HCT116 (cell line): ENCODE results near the gene PLSCR4. TPM values are rescaled to one million over a fixed set of nuclear protein-coding genes. Genes with fewer than 3 reads are reported as not detected.

Experiments
- ATAC-seq: fragments of 200-7000 bp; cut with Tn5 transposase; 2 replicates; pipeline ENCODE4 v1.9.1; 2020; ENCODE audit warnings: mild to moderate bottlenecking, moderate library complexity
- BruUV-seq: library from RNA; stranded (reverse); fragments of 400-500 nt; replicated peaks from 2 replicates; lab custom pipeline; 2021; lab: Mats Ljungman, UMichigan
- CTCF ChIA-PET: fragments of 300-600 bp; sonication (Branson Sonifier 250); formaldehyde crosslinking; loops from one replicate; lab custom pipeline; 2021; ENCODE audit warnings: antibody characterized with exemption; lab: Charles Lee
- POLR2A ChIA-PET: fragments of 300-600, 350-600 bp; sonication (Branson Sonifier 250); formaldehyde crosslinking; loops from one replicate; lab custom pipeline; 2021; ENCODE audit warnings: antibody characterized with exemption; lab: Charles Lee
- RAD21 ChIA-PET, 2 experiments: fragments of 300-600 bp; sonication (Branson Sonifier 250); formaldehyde crosslinking; loops; one replicate each; lab custom pipeline; 2023; ENCODE audit warnings: low total read pairs in 2 of 2; ENCODE audit not compliant: uncharacterized antibody in 2 of 2, unreplicated experiment in 2 of 2, low non-redundant PET in 1 of 2; lab: Charles Lee
- DNase-seq: peaks from one replicate; pipeline ENCODE4 v3.0.0-alpha.2; 2010; ENCODE audit warnings: low read depth, low spot score
- H2AFZ ChIP-seq: fragments of 200-600 bp; shearing (Covaris generic), sonication (generic); 2 replicates; pipeline ENCODE4 v1.6.1; 2017; ENCODE audit warnings: low read depth, mixed run types, mixed read lengths, antibody characterized with exemption, low read length; ENCODE audit not compliant: poor library complexity, severe bottlenecking
- H3K27ac ChIP-seq: 2 replicates; pipeline ENCODE4 v1.5.1; 2012; ENCODE audit warnings: low read depth, low read length
- H3K27me3 ChIP-seq: fragments of 200-600 bp; sonication (generic); 2 replicates; pipeline ENCODE4 v1.6.1; 2016; ENCODE audit warnings: mixed run types, low read length, mixed read lengths; ENCODE audit not compliant: insufficient read depth
- H3K36me3 ChIP-seq, 2 experiments: fragments of 200-500 bp in 1 of 2; fragments of 200-600 bp in 1 of 2; sonication (Bioruptor generic) in 1 of 2; sonication (generic) in 1 of 2; 2 replicates each; pipeline versions ENCODE4 v1.5.1 to v1.6.1; 2014 to 2016; ENCODE audit warnings: low read length in 2 of 2, inconsistent platforms in 1 of 2, mixed read lengths in 1 of 2, mixed run types in 1 of 2; ENCODE audit not compliant: insufficient read depth in 2 of 2, control insufficient read depth in 1 of 2
- H3K4me1 ChIP-seq, 2 experiments: fragments of 200-600 bp in 1 of 2; sonication (generic) in 1 of 2; 2 replicates each; pipeline versions ENCODE4 v1.5.1 to v1.6.1; 2012 to 2017; ENCODE audit warnings: low read length in 2 of 2, inconsistent platforms in 1 of 2, mild to moderate bottlenecking in 1 of 2, mixed read lengths in 1 of 2, mixed run types in 1 of 2, moderate library complexity in 1 of 2; ENCODE audit not compliant: insufficient read depth in 2 of 2, control insufficient read depth in 1 of 2
- H3K4me2 ChIP-seq: fragments of 200-600 bp; sonication (generic); 2 replicates; pipeline ENCODE4 v1.6.1; 2017; ENCODE audit warnings: mixed run types, low read length, mixed read lengths
- H3K4me3 ChIP-seq, 2 experiments: fragments of 200-600 bp in 1 of 2; sonication (generic) in 1 of 2; replicated peaks in 1 of 2; 2 replicates each; pipeline ENCODE4 v1.5.1; 2011 to 2016; ENCODE audit warnings: low read length in 2 of 2, control low read depth in 1 of 2, low read depth in 1 of 2, mild to moderate bottlenecking in 1 of 2, mixed read lengths in 1 of 2, mixed run types in 1 of 2
- H3K79me2 ChIP-seq: fragments of 200-600 bp; sonication (generic); 2 replicates; pipeline ENCODE4 v1.6.1; 2017; ENCODE audit warnings: mild to moderate bottlenecking, mixed run types, low read length, moderate library complexity, mixed read lengths; ENCODE audit not compliant: insufficient read depth
- H3K9ac ChIP-seq: fragments of 200-600 bp; sonication (generic); 2 replicates; pipeline ENCODE4 v1.6.1; 2016; ENCODE audit warnings: low read length, mixed read lengths
- H3K9me2 ChIP-seq: fragments of 200-600 bp; sonication (generic), shearing (Covaris generic); 2 replicates; pipeline ENCODE4 v1.6.1; 2017; ENCODE audit warnings: mixed run types, mild to moderate bottlenecking, moderate library complexity; ENCODE audit not compliant: insufficient read depth
- H3K9me3 ChIP-seq, 2 experiments: fragments of 200-500 bp in 1 of 2; fragments of 200-600 bp in 1 of 2; sonication (Bioruptor generic) in 1 of 2; sonication (generic) in 1 of 2; 2 replicates each; pipeline ENCODE4 v1.6.1; 2014 to 2017; ENCODE audit warnings: low read length in 2 of 2, mixed read lengths in 2 of 2, inconsistent platforms in 1 of 2, low read depth in 1 of 2, mild to moderate bottlenecking in 1 of 2, mixed run types in 1 of 2, moderate library complexity in 1 of 2; ENCODE audit not compliant: control insufficient read depth in 1 of 2, insufficient read depth in 1 of 2
- H4K20me1 ChIP-seq: fragments of 200-600 bp; sonication (generic), shearing (Covaris generic); 2 replicates; pipeline ENCODE4 v1.6.1; 2017; ENCODE audit warnings: mixed run types, mild to moderate bottlenecking, moderate library complexity; ENCODE audit not compliant: insufficient read depth
- ELF1 ChIP-seq: IDR thresholded peaks from 2 replicates; pipeline ENCODE4 v1.6.1; 2012; ENCODE audit warnings: low read depth, borderline replicate concordance
- POLR2A ChIP-seq: IDR thresholded peaks from 2 replicates; pipeline ENCODE4 v1.7.0; 2011; ENCODE audit warnings: borderline replicate concordance; ENCODE audit not compliant: insufficient read depth, insufficient read length; ENCODE audit errors: extremely low read depth
- RAD21 ChIP-seq: IDR thresholded peaks from 2 replicates; pipeline ENCODE4 v1.6.1; 2012; ENCODE audit warnings: low read depth, mild to moderate bottlenecking
- ZNF274 ChIP-seq: fragments of 200-500 bp; sonication (Bioruptor generic); IDR thresholded peaks from 2 replicates; pipeline ENCODE4 v1.6.1; 2014; ENCODE audit warnings: mild to moderate bottlenecking, low read depth, low read length, inconsistent platforms
- intact Hi-C: fragments of 100-400 bp; cut with micrococcal nuclease; formaldehyde crosslinking; loops from 2 replicates; pipeline ENCODE4 v1.10.0; 2022
- total RNA-seq: library from RNA; stranded (reverse); gene quantifications from one replicate; pipeline ENCODE4 v1.2.1, GENCODE V29; 2021; ENCODE audit not compliant: unreplicated experiment
- TF ChIP-seq, protein P1 (sequence below), 3 experiments: fragments of 200-600 bp in 1 of 3; sonication (generic) in 1 of 3; IDR thresholded peaks in 2 of 3; conservative IDR thresholded peaks in 1 of 3; 2 replicates each; pipeline ENCODE4 v1.5.1; 2012 to 2017; ENCODE audit warnings: low read depth in 2 of 3, low read length in 2 of 3, antibody characterized with exemption in 1 of 3, borderline replicate concordance in 1 of 3, control low read depth in 1 of 3, mild to moderate bottlenecking in 1 of 3, mixed read lengths in 1 of 3, mixed run types in 1 of 3, moderate library complexity in 1 of 3; ENCODE audit not compliant: insufficient read depth in 1 of 3
- TF ChIP-seq, protein P2 (sequence below): IDR thresholded peaks from 2 replicates; pipeline ENCODE4 v1.6.1; 2011; ENCODE audit warnings: mild to moderate bottlenecking, low read length, moderate library complexity; ENCODE audit not compliant: insufficient replicate concordance; ENCODE audit errors: extremely low read depth
- TF ChIP-seq, protein P3 (sequence below): IDR thresholded peaks from 2 replicates; pipeline ENCODE4 v1.6.1; 2012
- TF ChIP-seq, protein P4 (sequence below): IDR thresholded peaks from 2 replicates; pipeline ENCODE4 v1.6.1; 2012; ENCODE audit warnings: low read depth

PLSCR4 gene
- total RNA-seq, 1 experiment from 2014 or later = 4.1 TPM

DNA sequence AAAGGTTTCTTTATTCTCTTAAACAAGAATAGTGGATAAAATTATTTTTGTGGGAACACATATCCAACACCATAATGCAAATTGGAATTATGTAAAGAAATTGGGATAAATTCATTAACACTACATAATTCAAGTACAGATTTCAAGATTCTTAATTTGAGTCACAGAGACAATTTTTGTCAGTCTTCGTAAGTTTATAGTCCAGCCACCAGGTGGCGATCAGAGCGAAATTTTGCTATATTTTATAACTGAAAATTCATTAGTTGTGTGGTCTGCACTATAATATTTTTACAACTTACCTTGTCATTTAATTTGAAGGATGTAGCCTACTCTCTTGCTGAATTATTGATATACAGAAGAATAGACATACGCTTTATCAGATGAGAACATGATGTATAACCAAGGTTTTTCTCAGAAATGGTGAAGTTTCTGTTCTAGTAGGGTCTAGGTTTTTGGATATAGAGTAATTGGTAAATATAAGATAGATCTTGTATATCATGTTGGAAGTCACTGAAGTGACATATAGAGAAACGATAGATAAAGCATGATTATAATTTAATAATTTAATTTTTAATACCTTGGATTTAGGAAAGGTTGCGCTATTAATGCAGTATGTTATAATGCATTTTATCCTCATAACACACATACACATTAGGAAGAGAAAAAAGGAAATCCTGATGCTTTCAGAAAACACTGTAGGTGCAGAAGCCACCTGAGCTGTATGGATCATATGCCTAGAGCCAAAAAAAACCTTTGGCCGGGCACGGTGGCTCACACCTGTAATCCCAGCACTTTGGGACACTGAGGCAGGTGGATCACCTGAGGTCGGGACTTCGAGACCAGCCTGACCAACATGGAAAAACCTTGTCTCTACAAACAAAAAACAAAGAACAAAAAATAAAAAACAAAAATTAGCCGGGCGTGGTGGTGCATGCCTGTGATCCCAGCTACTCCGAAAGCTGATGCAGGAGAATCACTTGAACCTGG is 31.7 kb downstream of the PLSCR4 start:
- H3K36me3 ChIP-seq = no peaks in the 10 kb centered on the region
- no TSS peak for BruUV-seq
- no peak overlapping the region for H3K9ac ChIP-seq
- H3K9me2 ChIP-seq = no peaks in the 10 kb centered on the region
- H3K27me3 ChIP-seq = no peaks in the 10 kb centered on the region
- H3K4me3 ChIP-seq = no peak overlapping the region
- RAD21 ChIA-PET = interaction anchor here in 1 of 2 experiments (0.8 kb wide), 1 partner anchor 358 kb away, joined by 3 read pairs; no protein-coding TSS in a partner anchor
- intact Hi-C loops = loop anchor here (1.0 kb wide), 2 partner anchors 108 to 358 kb away; no protein-coding TSS in a partner anchor
- H3K4me1 ChIP-seq = peaks cover 5 to 14% of the 10 kb centered on the region in 2 experiments; a peak in 3 of 4 replicates
- no peaks in the 10 kb centered on the region for H3K79me2 ChIP-seq
- no peaks in the 10 kb centered on the region for H4K20me1 ChIP-seq
- H3K9me3 ChIP-seq = no peaks in the 10 kb centered on the region
- POLR2A ChIA-PET = no interaction called here
- DNase-seq = no peak
- CTCF ChIA-PET = interaction anchor here (1.0 to 4.7 kb wide), 3 partner anchors 108 to 358 kb away, joined by 4 to 42 read pairs (median 6); no protein-coding TSS in a partner anchor
- no peak overlapping the region for H3K4me2 ChIP-seq
- TF ChIP-seq, protein P1, sequence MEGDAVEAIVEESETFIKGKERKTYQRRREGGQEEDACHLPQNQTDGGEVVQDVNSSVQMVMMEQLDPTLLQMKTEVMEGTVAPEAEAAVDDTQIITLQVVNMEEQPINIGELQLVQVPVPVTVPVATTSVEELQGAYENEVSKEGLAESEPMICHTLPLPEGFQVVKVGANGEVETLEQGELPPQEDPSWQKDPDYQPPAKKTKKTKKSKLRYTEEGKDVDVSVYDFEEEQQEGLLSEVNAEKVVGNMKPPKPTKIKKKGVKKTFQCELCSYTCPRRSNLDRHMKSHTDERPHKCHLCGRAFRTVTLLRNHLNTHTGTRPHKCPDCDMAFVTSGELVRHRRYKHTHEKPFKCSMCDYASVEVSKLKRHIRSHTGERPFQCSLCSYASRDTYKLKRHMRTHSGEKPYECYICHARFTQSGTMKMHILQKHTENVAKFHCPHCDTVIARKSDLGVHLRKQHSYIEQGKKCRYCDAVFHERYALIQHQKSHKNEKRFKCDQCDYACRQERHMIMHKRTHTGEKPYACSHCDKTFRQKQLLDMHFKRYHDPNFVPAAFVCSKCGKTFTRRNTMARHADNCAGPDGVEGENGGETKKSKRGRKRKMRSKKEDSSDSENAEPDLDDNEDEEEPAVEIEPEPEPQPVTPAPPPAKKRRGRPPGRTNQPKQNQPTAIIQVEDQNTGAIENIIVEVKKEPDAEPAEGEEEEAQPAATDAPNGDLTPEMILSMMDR (IDR thresholded peaks at IDR 0.05 in 2 of 3, conservative IDR thresholded peaks at IDR 0.05 in 1 of 3; ENCODE audit: borderline replicate concordance in 1 of 3, insufficient read depth in 1 of 3, low read depth in 2 of 3, low read length in 2 of 3) = peak; percentile 46 to 75 (median 71)
- no peak for TF ChIP-seq ZNF274
- TF ChIP-seq RAD21 = peak; percentile 70
- H3K27ac ChIP-seq = no peak overlapping the region
- ATAC-seq = no peak
- H2AFZ ChIP-seq = no peak overlapping the region

DNA sequence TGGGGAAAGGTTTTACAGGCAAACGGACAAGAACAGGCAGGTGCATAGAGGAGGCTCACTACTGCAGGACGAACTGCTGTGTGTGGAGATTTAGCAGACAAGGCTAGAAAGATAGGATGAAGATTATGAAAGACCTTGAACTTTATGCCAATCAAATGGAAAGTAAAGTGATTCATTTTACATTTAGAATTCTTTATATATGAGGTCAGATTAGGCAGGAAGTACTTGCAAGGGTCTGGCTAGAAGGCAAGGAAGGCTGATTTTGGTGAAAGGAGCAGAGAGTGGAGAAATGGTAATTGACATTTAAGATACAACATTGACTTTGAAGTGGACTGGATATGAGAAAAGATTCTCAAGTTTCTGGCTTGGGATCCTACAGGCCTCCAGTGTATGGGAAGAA is 33.6 kb downstream of the PLSCR4 start:
- intact Hi-C loops = no loop called here
- no peaks in the 10 kb centered on the region for H3K79me2 ChIP-seq
- H3K4me3 ChIP-seq = no peak overlapping the region
- no peaks in the 10 kb centered on the region for H4K20me1 ChIP-seq
- no peak overlapping the region for H3K4me2 ChIP-seq
- no peaks in the 10 kb centered on the region for H3K27me3 ChIP-seq
- no peaks in the 10 kb centered on the region for H3K9me3 ChIP-seq
- no peak for ATAC-seq
- BruUV-seq = no TSS peak
- H3K4me1 ChIP-seq = peaks cover 1 to 2% of the 10 kb centered on the region in 2 experiments; a peak in 3 of 4 replicates
- H3K9me2 ChIP-seq = no peaks in the 10 kb centered on the region
- ChIA-PET POLR2A (no interaction called here), CTCF (interaction anchor here (2.3 kb wide), 1 partner anchor 110 kb away, joined by 11 read pairs; no protein-coding TSS in a partner anchor), RAD21 (no interaction called here)
- H3K9ac ChIP-seq = no peak overlapping the region
- no peak overlapping the region for H3K27ac ChIP-seq
- no peak for DNase-seq
- H3K36me3 ChIP-seq = no peaks in the 10 kb centered on the region
- H2AFZ ChIP-seq = no peak overlapping the region
- TF ChIP-seq, protein P2, sequence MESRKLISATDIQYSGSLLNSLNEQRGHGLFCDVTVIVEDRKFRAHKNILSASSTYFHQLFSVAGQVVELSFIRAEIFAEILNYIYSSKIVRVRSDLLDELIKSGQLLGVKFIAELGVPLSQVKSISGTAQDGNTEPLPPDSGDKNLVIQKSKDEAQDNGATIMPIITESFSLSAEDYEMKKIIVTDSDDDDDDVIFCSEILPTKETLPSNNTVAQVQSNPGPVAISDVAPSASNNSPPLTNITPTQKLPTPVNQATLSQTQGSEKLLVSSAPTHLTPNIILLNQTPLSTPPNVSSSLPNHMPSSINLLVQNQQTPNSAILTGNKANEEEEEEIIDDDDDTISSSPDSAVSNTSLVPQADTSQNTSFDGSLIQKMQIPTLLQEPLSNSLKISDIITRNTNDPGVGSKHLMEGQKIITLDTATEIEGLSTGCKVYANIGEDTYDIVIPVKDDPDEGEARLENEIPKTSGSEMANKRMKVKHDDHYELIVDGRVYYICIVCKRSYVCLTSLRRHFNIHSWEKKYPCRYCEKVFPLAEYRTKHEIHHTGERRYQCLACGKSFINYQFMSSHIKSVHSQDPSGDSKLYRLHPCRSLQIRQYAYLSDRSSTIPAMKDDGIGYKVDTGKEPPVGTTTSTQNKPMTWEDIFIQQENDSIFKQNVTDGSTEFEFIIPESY = no peak
- TF ChIP-seq POLR2A = no peak
- TF ChIP-seq, protein P3, sequence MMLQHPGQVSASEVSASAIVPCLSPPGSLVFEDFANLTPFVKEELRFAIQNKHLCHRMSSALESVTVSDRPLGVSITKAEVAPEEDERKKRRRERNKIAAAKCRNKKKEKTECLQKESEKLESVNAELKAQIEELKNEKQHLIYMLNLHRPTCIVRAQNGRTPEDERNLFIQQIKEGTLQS = no peak
- TF ChIP-seq, protein P4, sequence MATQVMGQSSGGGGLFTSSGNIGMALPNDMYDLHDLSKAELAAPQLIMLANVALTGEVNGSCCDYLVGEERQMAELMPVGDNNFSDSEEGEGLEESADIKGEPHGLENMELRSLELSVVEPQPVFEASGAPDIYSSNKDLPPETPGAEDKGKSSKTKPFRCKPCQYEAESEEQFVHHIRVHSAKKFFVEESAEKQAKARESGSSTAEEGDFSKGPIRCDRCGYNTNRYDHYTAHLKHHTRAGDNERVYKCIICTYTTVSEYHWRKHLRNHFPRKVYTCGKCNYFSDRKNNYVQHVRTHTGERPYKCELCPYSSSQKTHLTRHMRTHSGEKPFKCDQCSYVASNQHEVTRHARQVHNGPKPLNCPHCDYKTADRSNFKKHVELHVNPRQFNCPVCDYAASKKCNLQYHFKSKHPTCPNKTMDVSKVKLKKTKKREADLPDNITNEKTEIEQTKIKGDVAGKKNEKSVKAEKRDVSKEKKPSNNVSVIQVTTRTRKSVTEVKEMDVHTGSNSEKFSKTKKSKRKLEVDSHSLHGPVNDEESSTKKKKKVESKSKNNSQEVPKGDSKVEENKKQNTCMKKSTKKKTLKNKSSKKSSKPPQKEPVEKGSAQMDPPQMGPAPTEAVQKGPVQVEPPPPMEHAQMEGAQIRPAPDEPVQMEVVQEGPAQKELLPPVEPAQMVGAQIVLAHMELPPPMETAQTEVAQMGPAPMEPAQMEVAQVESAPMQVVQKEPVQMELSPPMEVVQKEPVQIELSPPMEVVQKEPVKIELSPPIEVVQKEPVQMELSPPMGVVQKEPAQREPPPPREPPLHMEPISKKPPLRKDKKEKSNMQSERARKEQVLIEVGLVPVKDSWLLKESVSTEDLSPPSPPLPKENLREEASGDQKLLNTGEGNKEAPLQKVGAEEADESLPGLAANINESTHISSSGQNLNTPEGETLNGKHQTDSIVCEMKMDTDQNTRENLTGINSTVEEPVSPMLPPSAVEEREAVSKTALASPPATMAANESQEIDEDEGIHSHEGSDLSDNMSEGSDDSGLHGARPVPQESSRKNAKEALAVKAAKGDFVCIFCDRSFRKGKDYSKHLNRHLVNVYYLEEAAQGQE = no peak
- TF ChIP-seq ELF1 = no peak
